Subcutaneous abdominal adipose tissue (tissue), 5 donors: Measurements from ENCODE around the gene OR52B6.
"Not testable (repeated sequence)": the region's sequence is repeated elsewhere in the genome, so short reads cannot be mapped to it uniquely, and the experiment has no call there.

Experiments used
- H3K27ac ChIP-seq: one replicate; pipeline ENCODE4 v1.7.0; 2013; ENCODE audit warnings: low read depth, mild to moderate bottlenecking, inconsistent platforms, low read length, moderate library complexity
- H3K27me3 ChIP-seq, 5 donors: one replicate each; pipeline ENCODE4 v1.7.0; 2013; ENCODE audit warnings: low read length in 5 of 5, inconsistent platforms in 1 of 5; ENCODE audit not compliant: control insufficient read depth in 5 of 5, insufficient read depth in 4 of 5
- H3K36me3 ChIP-seq, 5 donors: one replicate each; pipeline ENCODE4 v1.7.0; 2013; ENCODE audit warnings: low read length in 5 of 5; ENCODE audit not compliant: control insufficient read depth in 5 of 5, insufficient read depth in 5 of 5
- H3K4me1 ChIP-seq, 5 donors: one replicate each; pipeline ENCODE4 v1.7.0; 2013; ENCODE audit warnings: low read length in 5 of 5, mild to moderate bottlenecking in 3 of 5, moderate library complexity in 1 of 5; ENCODE audit not compliant: control insufficient read depth in 5 of 5, insufficient read depth in 5 of 5
- H3K4me3 ChIP-seq, 5 donors: one replicate each; pipeline ENCODE4 v1.7.0; 2013; ENCODE audit warnings: low read length in 5 of 5, low read depth in 1 of 5
- H3K9ac ChIP-seq, 5 donors: one replicate each; pipeline ENCODE4 v1.7.0; 2013; ENCODE audit warnings: low read length in 5 of 5, mild to moderate bottlenecking in 4 of 5, moderate library complexity in 3 of 5
- H3K9me3 ChIP-seq, 5 donors: one replicate each; pipeline ENCODE4 v1.7.0; 2013; ENCODE audit warnings: low read length in 5 of 5; ENCODE audit not compliant: control insufficient read depth in 5 of 5
- donor health status: healthy.
- donor health status: healthy.
- donor health status: healthy.
- donor health status: healthy.
- donor health status: healthy.

The OR52B6 gene

GRCh38 chr11:5592615-5593014 is 11.9 kb downstream of the OR52B6 start:
- no peak overlapping the region for H3K27ac ChIP-seq
- H3K4me3 ChIP-seq, result no peak overlapping the region
- H3K27me3 ChIP-seq, result no peaks in the 10 kb centered on the region
- no peaks in the 10 kb centered on the region for H3K36me3 ChIP-seq
- H3K4me1 ChIP-seq, result peaks cover 0 to 27% (median 19%) of the 10 kb centered on the region in 5 donors
- H3K9me3 ChIP-seq, result no peaks in the 10 kb centered on the region
- no peak overlapping the region for H3K9ac ChIP-seq

GRCh38 chr11:5593146-5593545 is 12.5 kb downstream of the OR52B6 start:
- H3K4me3 ChIP-seq, result no peak overlapping the region
- H3K36me3 ChIP-seq, result no peaks in the 10 kb centered on the region
- H3K9me3 ChIP-seq, result no peaks in the 10 kb centered on the region
- no peak overlapping the region for H3K27ac ChIP-seq
- no peaks in the 10 kb centered on the region for H3K27me3 ChIP-seq
- no peak overlapping the region for H3K9ac ChIP-seq
- peaks cover 0 to 33% (median 25%) of the 10 kb centered on the region in 5 donors for H3K4me1 ChIP-seq

GRCh38 chr11:5596607-5597201 is 16.0 kb downstream of the OR52B6 start, which contains the start of gene TRIM6:
Gene TRIM6, plus strand, starts transcription at chr11:5596637. Its CDS starts 261 bp downstream, at chr11:5596898.
- Histone ChIP-seq H3K4me3 (peak within 1 kb of the TSS; percentile 74 to 91 (median 78)), H3K9me3 (no peaks in the 10 kb centered on the region), H3K9ac (peak within 1 kb of the TSS; percentile 16 to 88 (median 79)), H3K27ac (peak within 1 kb of the TSS; percentile 66), H3K36me3 (no peaks in the 10 kb centered on the region), H3K27me3 (no peaks in the 10 kb centered on the region), H3K4me1 (peaks cover 0 to 39% (median 31%) of the 10 kb centered on the region in 5 donors)

GRCh38 chr11:5597953-5598352 is 17.3 kb downstream of the OR52B6 start:
- H3K4me1 ChIP-seq, result peaks cover 0 to 41% (median 35%) of the 10 kb centered on the region in 5 donors
- H3K9me3 ChIP-seq, result no peaks in the 10 kb centered on the region
- no peak overlapping the region for H3K27ac ChIP-seq
- H3K4me3 ChIP-seq, result peak overlapping the region in 1 of 5 donors; percentile 50
- H3K36me3 ChIP-seq, result no peaks in the 10 kb centered on the region
- no peaks in the 10 kb centered on the region for H3K27me3 ChIP-seq
- H3K9ac ChIP-seq, result no peak overlapping the region

GRCh38 chr11:5600374-5600851 is 19.7 kb downstream of the OR52B6 start:
- Histone ChIP-seq H3K4me1 (peaks cover 0 to 43% (median 31%) of the 10 kb centered on the region in 5 donors), H3K9me3 (no peaks in the 10 kb centered on the region), H3K27ac (peak overlapping the region; percentile 73), H3K9ac (peak overlapping the region in 3 of 5 donors; percentile 8 to 28 (median 23)), H3K4me3 (no peak overlapping the region), H3K27me3 (no peaks in the 10 kb centered on the region), H3K36me3 (peaks cover 0 to 10% (median 10%) of the 10 kb centered on the region in 5 donors)

- not testable (repeated sequence) for H3K9me3 ChIP-seq, H3K9ac ChIP-seq, H3K27me3 ChIP-seq, H3K27ac ChIP-seq, H3K4me3 ChIP-seq
- Histone ChIP-seq H3K4me1 (peaks cover 0 to 23% (median 21%) of the 10 kb centered on the region in 5 donors), H3K36me3 (peaks cover 0 to 15% (median 14%) of the 10 kb centered on the region in 5 donors)
Observed at GRCh38 chr11:5602791-5603190, 22.1 kb downstream of the OR52B6 start.

- H3K9ac ChIP-seq, result no peak overlapping the region
- peaks cover 0 to 15% (median 14%) of the 10 kb centered on the region in 5 donors for H3K36me3 ChIP-seq
- H3K4me1 ChIP-seq, result peaks cover 0 to 19% (median 16%) of the 10 kb centered on the region in 5 donors
- H3K27ac ChIP-seq, result no peak overlapping the region
- H3K27me3 ChIP-seq, result no peaks in the 10 kb centered on the region
- H3K4me3 ChIP-seq, result peak overlapping the region in 1 of 5 donors; percentile 4
- H3K9me3 ChIP-seq, result no peaks in the 10 kb centered on the region
Observed at GRCh38 chr11:5603326-5603725, 22.6 kb downstream of the OR52B6 start.

- no peak overlapping the region for H3K27ac ChIP-seq
- no peak overlapping the region for H3K4me3 ChIP-seq
- no peaks in the 10 kb centered on the region for H3K9me3 ChIP-seq
- H3K36me3 ChIP-seq, result peaks cover 0 to 15% (median 14%) of the 10 kb centered on the region in 5 donors
- H3K9ac ChIP-seq, result no peak overlapping the region
- no peaks in the 10 kb centered on the region for H3K27me3 ChIP-seq
- H3K4me1 ChIP-seq, result peaks cover 0 to 19% (median 15%) of the 10 kb centered on the region in 5 donors
Observed at GRCh38 chr11:5604896-5605295, 24.2 kb downstream of the OR52B6 start.

GRCh38 chr11:5605849-5606248 is 25.2 kb downstream of the OR52B6 start:
- Histone ChIP-seq H3K9ac (no peak overlapping the region), H3K9me3 (no peaks in the 10 kb centered on the region), H3K27me3 (no peaks in the 10 kb centered on the region), H3K4me1 (peaks cover 0 to 16% (median 15%) of the 10 kb centered on the region in 5 donors), H3K27ac (no peak overlapping the region), H3K36me3 (peaks cover 0 to 24% (median 19%) of the 10 kb centered on the region in 5 donors), H3K4me3 (no peak overlapping the region)

- H3K9ac ChIP-seq, result no peak overlapping the region
- H3K27me3 ChIP-seq, result no peaks in the 10 kb centered on the region
- peak overlapping the region; percentile 13 for H3K27ac ChIP-seq
- peaks cover 0 to 5% (median 1%) of the 10 kb centered on the region in 5 donors for H3K4me1 ChIP-seq
- H3K4me3 ChIP-seq, result no peak overlapping the region
- peaks cover 3 to 25% (median 20%) of the 10 kb centered on the region in 5 donors for H3K36me3 ChIP-seq
- no peaks in the 10 kb centered on the region for H3K9me3 ChIP-seq
Observed at GRCh38 chr11:5608808-5609207, 28.1 kb downstream of the OR52B6 start.
